NCI-H1417 (cell line): ENCODE data around the gene GSTP1.

Source experiments
- DNase-seq, 3 experiments: peaks; one replicate each; lab custom pipeline; 2025; lab: John Stamatoyannopoulos, UW

Gene GSTP1

DNA sequence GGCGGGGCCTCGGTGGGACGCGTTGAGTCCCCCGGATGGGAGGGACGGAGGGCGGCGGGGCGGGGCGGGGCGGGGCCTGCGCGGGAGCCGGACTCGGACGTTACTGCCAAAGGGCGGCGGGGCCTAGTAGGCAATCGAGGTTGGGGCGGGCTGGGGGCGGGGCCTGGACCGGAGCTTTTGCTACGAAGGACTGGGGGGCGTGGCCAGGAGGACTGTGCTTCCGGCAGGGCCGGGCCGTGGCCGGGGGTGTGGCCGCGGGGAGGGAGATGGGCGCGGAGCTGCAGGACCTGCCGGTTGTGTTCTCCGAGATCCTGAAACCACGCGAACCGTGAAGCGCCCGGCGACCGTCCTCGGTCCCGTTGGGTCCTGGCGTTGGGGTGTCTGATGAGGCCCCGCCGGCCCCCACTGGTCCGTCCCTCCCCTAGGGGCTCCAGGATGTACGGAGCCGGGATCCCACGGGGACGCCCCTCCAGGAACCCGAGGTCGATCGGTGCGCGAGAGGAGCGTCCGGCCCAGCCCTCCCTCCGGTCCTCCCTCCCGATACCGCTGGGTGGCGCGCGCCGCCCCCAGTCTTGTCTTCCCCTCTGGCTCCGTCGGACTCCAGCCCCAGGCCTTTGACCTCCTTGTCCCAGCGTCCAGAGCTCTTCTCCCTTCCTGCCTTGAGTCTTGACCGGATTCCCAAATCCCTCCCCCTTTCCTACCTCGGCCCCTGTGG lies 46.8 kb downstream of the GSTP1 start:
- DNase-seq: peak; percentile 94 to 97 (median 97)

DNA sequence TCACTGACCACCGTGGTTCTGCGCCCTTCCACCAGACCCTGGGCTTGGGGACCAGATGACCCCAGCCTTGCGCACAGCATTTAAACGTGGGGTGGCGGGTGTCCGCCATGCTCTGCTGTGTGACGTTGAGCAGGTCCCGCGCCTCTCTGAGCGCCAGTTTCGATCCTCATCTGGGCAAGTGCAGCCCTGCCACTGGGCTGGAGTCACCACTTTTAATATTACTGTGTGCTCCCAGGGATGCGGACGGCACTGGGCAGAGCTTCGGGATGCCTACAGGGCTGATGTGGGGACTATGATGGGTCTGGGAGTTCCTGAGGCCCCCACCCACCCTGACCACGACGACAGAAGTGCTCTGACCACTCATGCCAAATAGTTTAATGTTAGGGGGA lies 47.3 kb downstream of the GSTP1 start:
- no peak for DNase-seq

GRCh38 chr11:67631411-67631810 lies 47.8 kb downstream of the GSTP1 start:
- DNase-seq: no peak

- no peak for DNase-seq
Observed at GRCh38 chr11:67631853-67632174, 48.2 kb downstream of the GSTP1 start.

DNA sequence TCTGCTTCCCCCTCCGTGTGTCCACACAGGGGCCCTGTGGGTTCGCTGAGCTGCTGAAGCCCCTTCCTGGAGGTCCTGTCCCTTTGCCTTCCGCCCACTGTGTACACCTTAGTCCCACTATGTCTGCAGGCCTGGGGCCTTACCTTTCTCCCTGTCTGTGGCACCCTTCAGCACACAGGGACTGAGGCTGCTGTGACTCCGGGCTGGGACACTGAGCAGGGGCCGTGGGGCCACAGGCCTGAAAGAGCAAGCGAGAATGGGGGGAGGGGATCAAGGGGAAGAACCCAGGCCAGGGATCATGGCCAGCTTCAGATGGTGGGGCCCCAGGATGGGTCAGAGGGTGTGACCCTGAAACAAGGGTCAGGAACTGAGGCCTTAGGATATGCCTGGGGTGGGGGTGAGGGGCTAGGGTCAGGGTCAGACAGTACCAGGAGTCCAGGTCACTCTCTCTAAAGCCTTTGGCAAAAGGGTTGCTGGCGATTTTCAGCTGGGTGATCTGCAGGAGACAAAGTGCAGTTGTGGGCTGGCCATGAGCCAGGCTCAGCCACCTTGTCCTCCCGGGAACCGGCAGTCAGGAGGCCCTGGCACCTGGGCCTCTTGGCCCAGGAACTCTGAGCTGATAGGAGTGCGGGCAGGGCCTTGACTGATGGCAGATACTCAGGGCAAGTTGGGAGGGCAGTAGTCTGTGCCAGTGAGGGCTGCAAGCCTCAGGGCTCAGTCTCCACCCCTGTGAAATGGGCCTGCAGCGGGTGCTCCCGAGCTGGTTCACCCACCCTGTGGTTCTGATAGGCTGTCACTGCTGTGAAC lies 48.8 kb downstream of the GSTP1 start:
- DNase-seq: no peak

DNA sequence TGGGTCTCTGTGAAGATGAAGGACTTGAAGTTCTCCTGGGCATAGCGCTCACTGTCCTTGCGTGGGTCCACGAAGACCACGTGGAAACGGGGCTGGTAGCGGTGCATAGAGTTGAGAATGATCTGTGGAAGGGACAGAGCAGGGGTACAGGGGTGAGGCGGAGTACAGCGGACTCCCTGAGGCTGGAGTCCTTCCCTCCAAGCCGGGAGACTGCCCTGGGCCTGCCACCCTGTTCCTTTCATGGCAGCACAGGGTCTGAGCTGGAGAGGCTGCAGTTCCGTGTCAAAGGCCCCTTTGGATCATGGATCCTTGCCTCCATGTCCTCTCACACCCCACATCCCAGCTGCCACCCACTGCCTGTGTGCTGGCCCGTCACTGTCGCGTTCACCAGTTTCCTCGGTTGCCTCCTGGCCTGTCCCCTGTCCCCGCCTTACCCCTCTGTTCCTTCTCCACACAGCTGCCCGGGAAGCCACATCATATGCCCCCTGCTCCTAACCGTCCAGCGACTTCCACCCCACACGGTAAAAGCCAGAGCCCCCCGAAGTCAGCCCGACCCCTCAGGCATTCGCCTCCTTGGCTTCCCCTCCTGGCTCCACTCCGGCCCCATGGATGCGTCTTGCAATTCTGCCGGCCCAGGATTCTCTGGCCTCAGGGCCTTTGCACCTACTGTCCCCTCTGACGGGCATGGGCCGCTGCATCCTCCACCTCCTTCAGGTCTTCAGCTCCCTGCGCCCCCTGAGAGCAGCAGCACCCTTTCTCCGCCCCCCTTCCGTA lies 49.6 kb downstream of the GSTP1 start:
- DNase-seq: no peak

GRCh38 chr11:67633758-67634365 lies 50.2 kb downstream of the GSTP1 start:
- no peak for DNase-seq

GRCh38 chr11:67634366-67635230 lies 51.0 kb downstream of the GSTP1 start:
- DNase-seq: peak in 2 of 3 experiments; percentile 31 to 48

DNA sequence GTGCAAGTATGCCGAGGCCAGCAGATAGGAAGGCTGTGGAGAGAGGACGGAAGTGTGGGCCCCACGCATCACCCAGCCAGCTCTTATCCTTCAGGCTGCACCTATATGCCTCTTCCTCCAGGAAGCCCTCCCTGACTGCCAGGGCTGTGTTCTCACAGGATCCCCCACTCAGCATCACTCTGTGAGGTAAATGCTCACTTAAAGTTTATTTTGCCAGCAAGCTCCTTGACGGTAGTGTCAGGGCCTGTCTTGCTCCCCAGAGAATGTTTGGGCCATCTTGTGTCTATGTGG lies 51.6 kb downstream of the GSTP1 start:
- DNase-seq: no peak
